A673 (cell line): ENCODE measurements around the gene RAET1E. TPM values are rescaled to one million over a fixed set of nuclear protein-coding genes. Genes with fewer than 3 reads are reported as not detected.

ENCODE experiments used
- BruUV-seq: library from RNA; stranded (reverse); fragments of 400-500 nt; replicated peaks from 2 replicates; lab custom pipeline; 2021; lab: Mats Ljungman, UMichigan
- CTCF ChIA-PET: fragments of 300-600 bp; sonication (Branson Sonifier 250); formaldehyde crosslinking; loops from one replicate; lab custom pipeline; 2022; ENCODE audit warnings: antibody characterized with exemption; lab: Charles Lee
- POLR2A ChIA-PET: fragments of 300-600 bp; sonication (Branson Sonifier 250); formaldehyde crosslinking; loops from one replicate; lab custom pipeline; 2022; ENCODE audit warnings: antibody characterized with exemption; ENCODE audit not compliant: low non-redundant PET; lab: Charles Lee
- DNase-seq: peaks from one replicate; pipeline ENCODE4 v3.0.0-alpha.2; 2015; ENCODE audit warnings: low spot score
- H3K27ac ChIP-seq: fragments of 200-600 bp; sonication (generic); 2 replicates; pipeline ENCODE4 v1.5.1; 2016; ENCODE audit warnings: mixed run types, low read depth, mild to moderate bottlenecking, mixed read lengths, antibody characterized with exemption, low read length; ENCODE audit not compliant: poor library complexity, severe bottlenecking
- H3K27me3 ChIP-seq: fragments of 200-600 bp; sonication (generic); replicated peaks from 2 replicates; pipeline ENCODE4 v1.6.1; 2017; ENCODE audit warnings: mixed run types, low read depth, mild to moderate bottlenecking, mixed read lengths, antibody characterized with exemption, low read length; ENCODE audit not compliant: insufficient read depth, poor library complexity
- H3K36me3 ChIP-seq: fragments of 200-600 bp; sonication (generic); 2 replicates; pipeline ENCODE4 v1.6.1; 2016; ENCODE audit warnings: mixed run types, mild to moderate bottlenecking, mixed read lengths, antibody characterized with exemption, low read length; ENCODE audit not compliant: insufficient read depth, poor library complexity, severe bottlenecking
- H3K4me1 ChIP-seq: fragments of 200-600 bp; sonication (generic); 2 replicates; pipeline ENCODE4 v1.6.1; 2017; ENCODE audit warnings: mixed run types, mild to moderate bottlenecking, mixed read lengths, antibody characterized with exemption, low read length; ENCODE audit not compliant: insufficient read depth, poor library complexity, severe bottlenecking
- H3K4me3 ChIP-seq: fragments of 200-600 bp; sonication (generic); 2 replicates; pipeline ENCODE4 v1.5.1; 2016; ENCODE audit warnings: low read depth, mixed run types, mild to moderate bottlenecking, mixed read lengths, low read length; ENCODE audit not compliant: poor library complexity, severe bottlenecking
- H3K9me3 ChIP-seq: fragments of 200-600 bp; sonication (generic); 2 replicates; pipeline ENCODE4 v1.6.1; 2016; ENCODE audit warnings: mixed run types, low read depth, mild to moderate bottlenecking, mixed read lengths, antibody characterized with exemption, low read length; ENCODE audit not compliant: poor library complexity, severe bottlenecking
- CTCF ChIP-seq: fragments of 300-800, 200-600 bp; sonication (generic); conservative IDR thresholded peaks from 2 replicates; pipeline ENCODE4 v1.5.1; 2017; ENCODE audit warnings: low read depth, mild to moderate bottlenecking, antibody characterized with exemption, low read length, moderate library complexity, mixed read lengths
- EZH2 ChIP-seq: fragments of 200-600 bp; sonication (generic); IDR thresholded peaks from 2 replicates; pipeline ENCODE4 v1.6.1; 2017; ENCODE audit warnings: borderline replicate concordance, low read depth, mild to moderate bottlenecking, mixed read lengths, antibody characterized with exemption, low read length; ENCODE audit not compliant: poor library complexity, severe bottlenecking
- intact Hi-C: fragments of 100-400 bp; cut with micrococcal nuclease; formaldehyde crosslinking; loops from one replicate; pipeline ENCODE4 v1.10.0; 2022; ENCODE audit not compliant: unreplicated experiment
- total RNA-seq: library from RNA; stranded (reverse); gene quantifications from 2 replicates; pipeline ENCODE4 v1.2.3, GENCODE V29; 2021

RAET1E gene
- total RNA-seq, 1 experiment from 2014 or later, result 3.2 TPM

GRCh38 chr6:149897015-149897697 is 757 bp downstream of the RAET1E start:
- H3K4me3 ChIP-seq, result no peak overlapping the region
- TF ChIP-seq CTCF (no peak), EZH2 (no peak)
- no peaks in the 10 kb centered on the region for H3K36me3 ChIP-seq
- CTCF ChIA-PET, result no interaction called here
- no peak overlapping the region for H3K27ac ChIP-seq
- no peaks in the 10 kb centered on the region for H3K9me3 ChIP-seq
- no TSS peak for BruUV-seq
- no peaks in the 10 kb centered on the region for H3K27me3 ChIP-seq
- peaks cover 19% of the 10 kb centered on the region for H3K4me1 ChIP-seq
- POLR2A ChIA-PET, result no interaction called here
- intact Hi-C loops, result no loop called here
- peak; percentile 17 for DNase-seq

- Histone ChIP-seq H3K4me1 (peaks cover 19% of the 10 kb centered on the region), H3K4me3 (no peak overlapping the region), H3K36me3 (no peaks in the 10 kb centered on the region), H3K27me3 (no peaks in the 10 kb centered on the region), H3K27ac (no peak overlapping the region), H3K9me3 (no peaks in the 10 kb centered on the region)
- BruUV-seq, result no TSS peak
- CTCF ChIA-PET, result no interaction called here
- intact Hi-C loops, result no loop called here
- DNase-seq, result peak; percentile 70
- TF ChIP-seq CTCF, result no peak
- TF ChIP-seq EZH2, result no peak
- POLR2A ChIA-PET, result no interaction called here
Measured at GRCh38 chr6:149896491-149896890, 1.4 kb downstream of the RAET1E start.

- Histone ChIP-seq H3K4me1 (peaks cover 19% of the 10 kb centered on the region), H3K27ac (no peak overlapping the region), H3K27me3 (no peaks in the 10 kb centered on the region), H3K4me3 (no peak overlapping the region), H3K36me3 (no peaks in the 10 kb centered on the region), H3K9me3 (no peaks in the 10 kb centered on the region)
- peak; percentile 95 for DNase-seq
- TF ChIP-seq CTCF (no peak), EZH2 (no peak)
- BruUV-seq, result no TSS peak
- CTCF ChIA-PET, result no interaction called here
- POLR2A ChIA-PET, result interaction anchor here (0.5 kb wide), 1 partner anchor 11 kb away, joined by 4 read pairs; no protein-coding TSS in a partner anchor
- intact Hi-C loops, result no loop called here
Measured at GRCh38 chr6:149895833-149896271, 2.1 kb downstream of the RAET1E start.
